Tibial artery (tissue), 4 donors: ENCODE results near the gene SCGB1C1.
"Not testable (repeated sequence)": the region's sequence is repeated elsewhere in the genome, so short reads cannot be mapped to it uniquely, and the experiment has no call there.

Source experiments
- DNase-seq, 2 donors: peaks; one replicate each; pipeline ENCODE4 v3.0.0-alpha.2; 2019
- H3K27ac ChIP-seq, 2 donors: fragments of 200-600 bp; sonication (generic) in 1 of 2; 1 replicate in 1 of 2; 2 replicates in 1 of 2; pipeline ENCODE4 v1.5.1; 2018 to 2019; ENCODE audit warnings: mild to moderate bottlenecking in 1 of 2
- H3K27me3 ChIP-seq, 2 donors: fragments of 200-600 bp; sonication (generic) in 1 of 2; one replicate each; pipeline versions ENCODE4 v1.5.1 to v1.6.0; 2016 to 2019
- H3K36me3 ChIP-seq, 3 donors: fragments of 200-600 bp; sonication (generic) in 2 of 3; one replicate each; pipeline ENCODE4 v1.5.1; 2016 to 2019; ENCODE audit warnings: mild to moderate bottlenecking in 2 of 3
- H3K4me1 ChIP-seq, 4 donors: fragments of 200-600 bp; sonication (generic) in 2 of 4; 1 replicate in 3 of 4; 2 replicates in 1 of 4; pipeline ENCODE4 v1.5.1; 2016 to 2019
- H3K4me3 ChIP-seq, 2 donors: fragments of 200-600 bp; sonication (generic) in 1 of 2; 1 replicate in 1 of 2; 2 replicates in 1 of 2; pipeline ENCODE4 v1.5.1; 2018 to 2019; ENCODE audit warnings: mild to moderate bottlenecking in 2 of 2
- H3K9me3 ChIP-seq, 3 donors: fragments of 200-600 bp; sonication (generic) in 1 of 3; one replicate each; pipeline ENCODE4 v1.5.1; 2016 to 2019
- intact Hi-C: fragments of 100-400 bp; cut with DNase I; formaldehyde crosslinking; loops from one replicate; pipeline ENCODE4 v1.15.0; 2023; ENCODE audit warnings: low total_unique reads
- TF ChIP-seq, protein P1 (sequence below), 2 experiments: fragments of 200-600 bp in 1 of 2; fragments of 450-650 bp in 1 of 2; IDR thresholded peaks; one replicate each; pipeline ENCODE4 v1.5.1; 2017 to 2019; ENCODE audit warnings: antibody characterized with exemption in 2 of 2, mild to moderate bottlenecking in 1 of 2, moderate library complexity in 1 of 2

Gene SCGB1C1

DNA sequence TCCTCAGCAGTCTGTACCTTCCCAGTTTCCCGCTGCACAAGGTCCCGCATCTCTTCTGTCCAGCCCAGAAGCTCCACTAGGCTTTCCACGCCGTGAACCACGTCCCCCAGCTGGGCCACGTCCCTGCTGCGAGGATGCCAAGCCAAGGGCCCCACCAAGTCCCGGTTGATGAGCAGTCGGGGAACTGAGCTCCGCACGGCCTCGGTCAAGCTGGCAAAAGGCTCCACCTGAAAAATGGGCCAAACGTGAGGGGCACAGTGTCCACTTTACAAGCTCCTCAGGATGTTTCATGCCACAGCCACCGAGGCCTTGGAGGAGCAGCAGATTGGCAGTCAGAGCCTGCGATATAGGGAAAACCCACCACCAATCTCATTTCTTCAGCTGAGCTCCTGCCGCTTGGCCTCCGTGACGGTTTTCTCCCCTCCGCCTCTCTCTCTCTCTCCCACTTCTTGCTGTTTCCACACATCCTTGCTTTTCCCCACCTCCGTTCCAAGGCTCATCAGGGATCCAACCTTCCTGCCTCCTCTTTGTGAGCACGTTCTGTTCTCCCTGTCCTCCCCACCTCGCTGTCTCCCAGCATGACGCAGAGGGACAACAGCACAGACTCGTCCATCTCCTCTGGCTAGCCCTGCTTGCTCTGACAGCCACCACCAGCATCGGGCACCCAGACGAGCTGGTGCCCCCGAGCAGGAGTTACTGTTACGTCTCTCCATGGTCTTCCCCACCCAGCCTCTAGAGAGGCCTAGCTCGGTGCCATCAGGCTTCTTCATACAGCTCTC lies 26.1 kb downstream of the SCGB1C1 start:
- no peaks in the 10 kb centered on the region for H3K27me3 ChIP-seq
- TF ChIP-seq, protein P1, sequence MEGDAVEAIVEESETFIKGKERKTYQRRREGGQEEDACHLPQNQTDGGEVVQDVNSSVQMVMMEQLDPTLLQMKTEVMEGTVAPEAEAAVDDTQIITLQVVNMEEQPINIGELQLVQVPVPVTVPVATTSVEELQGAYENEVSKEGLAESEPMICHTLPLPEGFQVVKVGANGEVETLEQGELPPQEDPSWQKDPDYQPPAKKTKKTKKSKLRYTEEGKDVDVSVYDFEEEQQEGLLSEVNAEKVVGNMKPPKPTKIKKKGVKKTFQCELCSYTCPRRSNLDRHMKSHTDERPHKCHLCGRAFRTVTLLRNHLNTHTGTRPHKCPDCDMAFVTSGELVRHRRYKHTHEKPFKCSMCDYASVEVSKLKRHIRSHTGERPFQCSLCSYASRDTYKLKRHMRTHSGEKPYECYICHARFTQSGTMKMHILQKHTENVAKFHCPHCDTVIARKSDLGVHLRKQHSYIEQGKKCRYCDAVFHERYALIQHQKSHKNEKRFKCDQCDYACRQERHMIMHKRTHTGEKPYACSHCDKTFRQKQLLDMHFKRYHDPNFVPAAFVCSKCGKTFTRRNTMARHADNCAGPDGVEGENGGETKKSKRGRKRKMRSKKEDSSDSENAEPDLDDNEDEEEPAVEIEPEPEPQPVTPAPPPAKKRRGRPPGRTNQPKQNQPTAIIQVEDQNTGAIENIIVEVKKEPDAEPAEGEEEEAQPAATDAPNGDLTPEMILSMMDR (IDR thresholded peaks at IDR 0.05): no peak
- DNase-seq: no peak
- H3K36me3 ChIP-seq: peaks cover 7 to 69% (median 37%) of the 10 kb centered on the region in 3 donors
- intact Hi-C loops: no loop called here
- H3K9me3 ChIP-seq: no peaks in the 10 kb centered on the region
- no peak overlapping the region for H3K4me3 ChIP-seq
- H3K4me1 ChIP-seq: no peaks in the 10 kb centered on the region
- H3K27ac ChIP-seq: no peak overlapping the region

DNA sequence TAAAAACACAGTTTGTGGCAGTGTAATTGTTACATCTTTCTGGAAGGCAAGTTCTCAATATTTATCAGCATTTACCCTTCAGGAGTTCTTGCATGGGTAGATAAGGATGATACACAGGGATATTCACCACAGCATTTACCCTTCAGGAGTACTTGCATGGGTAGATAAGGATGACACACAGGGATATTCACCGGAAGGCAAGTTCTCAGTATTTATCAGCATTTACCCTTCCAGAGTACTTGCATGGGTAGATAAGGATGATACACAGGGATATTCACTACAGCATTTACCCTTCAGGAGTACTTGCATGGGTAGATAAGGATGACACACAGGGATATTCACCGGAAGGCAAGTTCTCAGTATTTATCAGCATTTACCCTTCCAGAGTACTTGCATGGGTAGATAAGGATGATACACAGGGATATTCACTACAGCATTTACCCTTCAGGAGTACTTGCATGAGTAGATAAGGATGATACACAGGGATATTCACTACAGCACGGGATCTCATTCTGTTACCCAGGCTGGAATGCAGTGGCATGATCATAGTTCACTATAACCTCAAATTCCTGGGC lies 27.9 kb downstream of the SCGB1C1 start:
- H3K27ac ChIP-seq, H3K4me1 ChIP-seq, H3K9me3 ChIP-seq, H3K4me3 ChIP-seq, intact Hi-C loops, H3K27me3 ChIP-seq, DNase-seq: not testable (repeated sequence)
- peaks cover 0 to 56% (median 20%) of the 10 kb centered on the region in 3 donors for H3K36me3 ChIP-seq

DNA sequence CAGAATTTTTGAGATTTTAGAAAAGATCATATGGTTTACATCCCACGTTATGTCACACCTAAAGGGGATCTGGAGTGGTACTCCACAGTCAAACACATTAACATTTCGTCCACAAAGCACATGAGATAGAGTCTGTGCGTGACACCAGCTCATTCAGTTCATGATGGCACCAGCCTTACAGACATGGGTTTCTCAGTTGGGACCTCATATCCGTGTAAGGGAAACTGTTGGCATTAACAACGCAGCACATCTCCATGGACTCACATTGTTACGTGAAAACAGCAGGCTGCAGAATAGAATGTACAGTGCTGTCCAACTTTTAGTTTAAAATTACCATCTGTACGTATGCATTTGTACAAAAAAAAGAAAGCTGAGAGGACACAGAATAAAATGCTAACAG lies 28.7 kb downstream of the SCGB1C1 start:
- Histone ChIP-seq H3K4me3 (no peak overlapping the region), H3K9me3 (no peaks in the 10 kb centered on the region), H3K27me3 (no peaks in the 10 kb centered on the region), H3K27ac (no peak overlapping the region), H3K4me1 (no peaks in the 10 kb centered on the region), H3K36me3 (peaks cover 0 to 48% (median 17%) of the 10 kb centered on the region in 3 donors)
- DNase-seq: no peak
- TF ChIP-seq, protein P1 (IDR thresholded peaks at IDR 0.05): no peak
- intact Hi-C loops: no loop called here

DNA sequence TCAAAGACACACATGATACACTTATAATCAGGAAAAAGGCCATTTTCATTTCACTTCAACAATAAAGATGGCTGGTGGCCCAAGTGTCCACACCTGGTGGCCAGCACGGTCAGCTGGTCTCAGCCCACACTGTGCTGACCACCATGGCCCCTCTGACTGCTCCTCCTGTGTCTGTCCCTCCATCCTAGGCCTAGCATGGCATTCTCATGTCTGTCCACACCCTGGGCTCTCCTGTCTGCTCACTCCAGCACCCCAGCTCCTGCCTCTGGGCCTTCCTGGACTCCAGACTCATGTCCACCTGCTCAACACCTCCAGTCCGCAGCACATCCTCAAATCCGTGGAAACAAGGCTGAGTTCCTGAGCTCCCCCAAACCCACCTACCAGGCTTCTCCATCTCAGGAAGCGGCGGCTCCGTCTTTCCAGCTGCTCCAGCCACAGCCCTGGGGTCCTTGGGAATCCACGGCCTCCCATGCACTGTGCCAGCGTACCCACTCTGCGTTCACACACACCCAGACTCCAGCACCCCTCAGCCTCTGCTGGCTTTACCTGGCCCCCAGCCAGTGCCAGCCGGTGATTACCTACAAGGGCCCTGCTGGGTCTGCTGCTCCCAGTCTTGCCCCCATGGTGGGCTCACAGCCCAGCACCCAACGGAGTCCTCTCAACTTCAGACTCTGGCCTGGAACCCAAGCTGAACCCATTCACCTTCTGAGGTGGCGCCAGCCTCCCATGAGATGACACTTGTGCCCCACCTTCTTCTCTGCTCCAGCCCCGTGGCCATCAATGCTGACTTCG lies 29.3 kb downstream of the SCGB1C1 start:
- TF ChIP-seq, protein P1 (IDR thresholded peaks at IDR 0.05): no peak
- peaks cover 0 to 44% (median 17%) of the 10 kb centered on the region in 3 donors for H3K36me3 ChIP-seq
- no peak overlapping the region for H3K27ac ChIP-seq
- intact Hi-C loops: no loop called here
- DNase-seq: peak in 1 of 2 donors; percentile 56
- H3K9me3 ChIP-seq: no peaks in the 10 kb centered on the region
- no peak overlapping the region for H3K4me3 ChIP-seq
- no peaks in the 10 kb centered on the region for H3K27me3 ChIP-seq
- H3K4me1 ChIP-seq: no peaks in the 10 kb centered on the region

DNA sequence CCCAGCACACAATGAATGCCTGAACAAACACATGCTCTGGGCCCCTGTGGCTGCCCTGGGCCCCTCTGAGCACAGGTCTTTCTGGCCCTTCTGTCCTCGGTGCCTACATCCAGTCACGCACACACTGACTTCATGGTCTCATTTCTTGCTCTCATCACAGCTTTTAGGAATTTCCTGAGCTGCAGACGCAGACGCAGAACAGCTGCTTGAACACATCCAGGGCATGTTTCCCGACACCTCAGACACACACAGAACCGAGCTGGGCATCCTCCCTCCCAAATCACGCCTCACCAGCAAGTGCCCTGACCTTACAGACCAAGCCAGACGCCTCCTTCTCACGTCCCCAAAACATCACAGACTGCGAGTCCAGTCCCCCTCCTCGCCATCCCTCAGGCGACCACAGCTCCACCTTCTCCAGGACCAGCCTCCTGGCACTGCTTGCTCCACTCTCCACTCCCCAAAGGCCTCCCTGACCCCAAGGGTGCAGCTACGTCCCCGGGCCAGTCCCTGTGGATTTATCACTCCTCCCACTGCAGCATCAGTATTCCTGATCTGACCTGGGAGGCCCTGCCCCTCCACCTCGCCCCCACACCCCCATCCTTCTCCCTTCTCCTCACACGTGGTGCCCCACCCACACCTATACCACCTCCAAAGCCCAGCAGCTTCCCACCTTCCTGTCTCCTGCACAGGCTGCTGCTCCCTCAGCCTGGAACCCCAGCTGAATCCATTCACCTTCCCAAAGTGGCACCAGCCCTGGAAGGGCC lies 30.3 kb downstream of the SCGB1C1 start:
- TF ChIP-seq, protein P1 (IDR thresholded peaks at IDR 0.05): no peak
- peak in 1 of 2 donors; percentile 38 for DNase-seq
- Histone ChIP-seq H3K9me3 (no peaks in the 10 kb centered on the region), H3K4me1 (no peaks in the 10 kb centered on the region), H3K27ac (no peak overlapping the region), H3K36me3 (peaks cover 0 to 42% (median 12%) of the 10 kb centered on the region in 3 donors), H3K4me3 (no peak overlapping the region), H3K27me3 (no peaks in the 10 kb centered on the region)
- intact Hi-C loops: no loop called here
